GM23248 (cell line): ENCODE data around the gene TTBK1.

Experiments
- EZH2 ChIP-seq: fragments of 200-600 bp; sonication (generic); IDR thresholded peaks from 2 replicates; pipeline ENCODE4 v1.6.1; 2018; ENCODE audit warnings: antibody characterized with exemption, mild to moderate bottlenecking; ENCODE audit not compliant: insufficient read depth, poor library complexity, severe bottlenecking
- EZH2phosphoT487 ChIP-seq: fragments of 200-600 bp; sonication (generic); IDR thresholded peaks from 2 replicates; pipeline ENCODE4 v1.6.1; 2018; ENCODE audit warnings: antibody characterized with exemption, moderate library complexity, mild to moderate bottlenecking, low read depth; ENCODE audit not compliant: insufficient read depth

DNA sequence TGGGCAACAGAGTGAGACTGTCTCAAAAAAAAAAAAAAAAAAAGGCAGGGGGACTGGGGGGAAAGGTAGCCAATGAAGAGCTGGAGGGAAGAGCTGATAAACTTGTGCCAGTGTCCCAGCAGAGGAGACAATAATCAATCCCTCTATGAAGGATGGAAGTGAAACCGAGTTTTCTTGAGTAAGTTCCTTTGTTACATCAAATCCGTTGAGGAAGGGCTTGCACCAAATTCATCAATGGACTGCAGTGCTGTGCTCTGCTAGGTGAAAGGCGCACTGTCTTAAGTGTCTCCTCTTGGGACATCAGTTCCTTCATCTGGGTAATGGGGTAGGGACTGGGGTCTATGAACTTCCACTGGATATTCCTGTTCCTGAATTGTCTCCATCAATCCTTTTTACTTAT, 68.4 kb downstream of the TTBK1 start:
- no peak for TF ChIP-seq EZH2
- no peak for TF ChIP-seq EZH2phosphoT487
